Astrocyte (in vitro differentiated cells and primary cell): ENCODE data around the gene CSMD2. TPM values are rescaled to one million over a fixed set of nuclear protein-coding genes. Genes with fewer than 3 reads are reported as not detected.
A peak's percentile ranks its signal among the peaks of the same experiment; 100 is the strongest.

Experiments used
- DNase-seq: peaks from one replicate; pipeline ENCODE4 v3.0.0-alpha.2; 2010; ENCODE audit warnings: low read depth
- FAIRE-seq: peaks from 2 replicates; lab custom pipeline; 2011; peaks lifted over from hg19 to GRCh38; lab: Jason Lieb, UNC
- H2AFZ ChIP-seq: 2 replicates; pipeline ENCODE4 v1.6.0; 2012; ENCODE audit warnings: low read depth, low read length, inconsistent platforms
- H3K27ac ChIP-seq: 2 replicates; pipeline ENCODE4 v1.5.1; 2011; ENCODE audit warnings: low read depth, low read length, inconsistent platforms
- H3K27me3 ChIP-seq: 2 replicates; pipeline ENCODE4 v1.6.0; 2011; ENCODE audit warnings: low read length, inconsistent platforms; ENCODE audit not compliant: insufficient read depth
- H3K36me3 ChIP-seq: 2 replicates; pipeline ENCODE4 v1.5.1; 2011; ENCODE audit warnings: low read length, inconsistent platforms; ENCODE audit not compliant: insufficient read depth
- H3K4me1 ChIP-seq: 2 replicates; pipeline ENCODE4 v1.5.1; 2011; ENCODE audit warnings: low read length, inconsistent platforms; ENCODE audit not compliant: insufficient read depth
- H3K4me2 ChIP-seq: 2 replicates; pipeline ENCODE4 v1.6.0; 2012; ENCODE audit warnings: low read length, inconsistent platforms
- H3K4me3 ChIP-seq: 2 replicates; pipeline ENCODE4 v1.5.1; 2011; ENCODE audit warnings: low read depth, mild to moderate bottlenecking, low read length, inconsistent platforms; ENCODE audit not compliant: insufficient read depth
- H3K79me2 ChIP-seq: 2 replicates; pipeline ENCODE4 v1.6.0; 2012; ENCODE audit warnings: mild to moderate bottlenecking, low read length, inconsistent platforms; ENCODE audit not compliant: insufficient read depth
- H3K9ac ChIP-seq: 2 replicates; pipeline ENCODE4 v1.6.0; 2012; ENCODE audit warnings: mild to moderate bottlenecking, low read length, inconsistent platforms
- H3K9me3 ChIP-seq: 2 replicates; pipeline ENCODE4 v1.5.1; 2012; ENCODE audit warnings: low read depth, mild to moderate bottlenecking, low read length, inconsistent platforms; ENCODE audit not compliant: insufficient read depth
- H4K20me1 ChIP-seq: 2 replicates; pipeline ENCODE4 v1.6.0; 2012; ENCODE audit warnings: low read length, inconsistent platforms; ENCODE audit not compliant: insufficient read depth
- H3K27ac Mint-ChIP-seq: one replicate; pipeline ENCODE4 v1.8.0; 2021; ENCODE audit warnings: mild to moderate bottlenecking, mixed read lengths; ENCODE audit not compliant: unreplicated experiment
- H3K27me3 Mint-ChIP-seq: one replicate; pipeline ENCODE4 v1.8.0; 2021; ENCODE audit warnings: low read depth, mixed read lengths; ENCODE audit not compliant: unreplicated experiment
- H3K36me3 Mint-ChIP-seq: one replicate; pipeline ENCODE4 v1.8.0; 2021; ENCODE audit warnings: low read depth, mixed read lengths; ENCODE audit not compliant: unreplicated experiment
- H3K4me1 Mint-ChIP-seq: one replicate; pipeline ENCODE4 v1.8.0; 2021; ENCODE audit warnings: low read depth, mixed read lengths; ENCODE audit not compliant: unreplicated experiment
- H3K4me3 Mint-ChIP-seq: one replicate; pipeline ENCODE4 v1.8.0; 2021; ENCODE audit warnings: mild to moderate bottlenecking, moderate library complexity, mixed read lengths; ENCODE audit not compliant: unreplicated experiment
- H3K9me3 Mint-ChIP-seq: one replicate; pipeline ENCODE4 v1.8.0; 2021; ENCODE audit warnings: mild to moderate bottlenecking, mixed read lengths; ENCODE audit not compliant: unreplicated experiment
- EZH2 ChIP-seq: IDR thresholded peaks from 2 replicates; pipeline ENCODE4 v1.6.1; 2012; ENCODE audit warnings: mild to moderate bottlenecking, low read length, inconsistent platforms; ENCODE audit not compliant: insufficient read depth
- total RNA-seq: library from RNA; stranded (reverse); gene quantifications from 2 replicates; pipeline ENCODE4 v1.2.1, GENCODE V29; 2021
- TF ChIP-seq, protein P1 (sequence below): IDR thresholded peaks from 2 replicates; pipeline ENCODE4 v1.5.1; 2011; ENCODE audit warnings: low read depth, mild to moderate bottlenecking, inconsistent platforms, low read length, moderate library complexity; ENCODE audit not compliant: insufficient read depth

The CSMD2 gene
- total RNA-seq, 1 donor from 2014 or later: 11.1 TPM

DNA sequence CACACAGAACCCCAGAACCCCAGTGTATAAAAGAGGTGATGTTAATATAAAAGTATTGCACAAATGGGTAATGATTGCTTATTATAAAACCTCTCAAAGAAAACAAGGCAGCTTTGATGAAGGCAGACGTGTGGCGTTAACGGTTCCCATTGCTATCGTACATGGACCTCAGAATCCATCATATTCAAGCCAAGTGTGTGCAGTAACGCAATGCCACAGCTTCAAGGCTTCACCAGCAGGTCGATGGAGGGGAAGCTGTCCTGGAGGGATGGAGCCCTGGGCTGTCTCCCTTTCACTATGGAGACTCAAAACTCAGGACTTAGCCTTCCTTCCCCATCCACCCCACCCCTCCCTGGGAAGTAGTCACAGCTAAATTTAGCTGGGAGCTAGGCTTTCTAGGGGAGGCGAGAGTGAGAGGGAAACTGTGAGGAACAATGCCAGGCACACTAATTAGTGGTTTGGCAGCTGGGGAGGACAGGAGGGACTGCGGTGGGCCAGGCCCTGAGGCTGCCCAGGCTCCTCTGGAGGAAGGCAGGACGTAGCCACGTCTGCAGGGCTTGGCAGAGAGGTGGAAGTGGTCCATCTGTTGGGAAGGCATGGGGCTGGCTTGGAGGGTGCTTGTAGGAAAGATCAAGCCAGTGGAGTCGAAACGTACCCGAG is 180.0 kb downstream of the CSMD2 start:
- peaks cover 3% of the 10 kb centered on the region for H3K36me3 Mint-ChIP-seq
- no peak overlapping the region for H3K27ac Mint-ChIP-seq
- peaks cover 8% of the 10 kb centered on the region for H3K9me3 Mint-ChIP-seq
- Histone ChIP-seq H3K79me2 (no peaks in the 10 kb centered on the region), H3K27me3 (no peaks in the 10 kb centered on the region), H3K4me1 (peaks cover 19% of the 10 kb centered on the region), H3K4me2 (peak overlapping the region; percentile 6), H3K4me3 (no peak overlapping the region), H3K9ac (no peak overlapping the region), H3K9me3 (no peaks in the 10 kb centered on the region), H2AFZ (no peak overlapping the region), H3K36me3 (no peaks in the 10 kb centered on the region), H3K27ac (no peak overlapping the region), H4K20me1 (peaks cover 83% of the 10 kb centered on the region)
- no peak overlapping the region for H3K4me3 Mint-ChIP-seq
- H3K27me3 Mint-ChIP-seq: peaks cover 26% of the 10 kb centered on the region
- TF ChIP-seq, protein P1, sequence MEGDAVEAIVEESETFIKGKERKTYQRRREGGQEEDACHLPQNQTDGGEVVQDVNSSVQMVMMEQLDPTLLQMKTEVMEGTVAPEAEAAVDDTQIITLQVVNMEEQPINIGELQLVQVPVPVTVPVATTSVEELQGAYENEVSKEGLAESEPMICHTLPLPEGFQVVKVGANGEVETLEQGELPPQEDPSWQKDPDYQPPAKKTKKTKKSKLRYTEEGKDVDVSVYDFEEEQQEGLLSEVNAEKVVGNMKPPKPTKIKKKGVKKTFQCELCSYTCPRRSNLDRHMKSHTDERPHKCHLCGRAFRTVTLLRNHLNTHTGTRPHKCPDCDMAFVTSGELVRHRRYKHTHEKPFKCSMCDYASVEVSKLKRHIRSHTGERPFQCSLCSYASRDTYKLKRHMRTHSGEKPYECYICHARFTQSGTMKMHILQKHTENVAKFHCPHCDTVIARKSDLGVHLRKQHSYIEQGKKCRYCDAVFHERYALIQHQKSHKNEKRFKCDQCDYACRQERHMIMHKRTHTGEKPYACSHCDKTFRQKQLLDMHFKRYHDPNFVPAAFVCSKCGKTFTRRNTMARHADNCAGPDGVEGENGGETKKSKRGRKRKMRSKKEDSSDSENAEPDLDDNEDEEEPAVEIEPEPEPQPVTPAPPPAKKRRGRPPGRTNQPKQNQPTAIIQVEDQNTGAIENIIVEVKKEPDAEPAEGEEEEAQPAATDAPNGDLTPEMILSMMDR: no peak
- TF ChIP-seq EZH2: no peak
- DNase-seq (peak; percentile 77), FAIRE-seq (peak; percentile 23)
- H3K4me1 Mint-ChIP-seq: peaks cover 12% of the 10 kb centered on the region

DNA sequence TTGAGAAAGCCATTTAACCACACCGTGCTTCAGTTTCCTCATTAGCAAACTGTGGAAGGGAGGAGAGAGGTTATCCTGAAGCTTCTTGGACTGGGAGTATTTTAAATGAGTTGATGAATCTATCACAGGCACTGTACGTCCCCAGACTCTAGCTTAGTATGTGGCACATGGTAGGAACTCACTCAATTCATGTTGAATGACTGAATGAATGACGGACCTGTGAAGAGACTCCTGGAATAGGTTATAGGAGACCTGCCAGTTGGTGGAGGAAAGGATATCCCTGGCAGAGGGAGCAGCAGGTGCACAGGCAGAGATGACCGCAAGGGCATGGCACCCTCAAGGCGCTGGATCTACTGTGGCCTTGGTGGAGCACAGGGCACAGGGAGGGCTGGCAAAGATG is 182.6 kb downstream of the CSMD2 start:
- Histone ChIP-seq H2AFZ (no peak overlapping the region), H3K4me1 (peaks cover 19% of the 10 kb centered on the region), H3K9ac (no peak overlapping the region), H3K4me2 (no peak overlapping the region), H3K4me3 (no peak overlapping the region), H3K79me2 (no peaks in the 10 kb centered on the region), H4K20me1 (peaks cover 94% of the 10 kb centered on the region), H3K27ac (no peak overlapping the region), H3K36me3 (no peaks in the 10 kb centered on the region), H3K27me3 (no peaks in the 10 kb centered on the region), H3K9me3 (no peaks in the 10 kb centered on the region)
- H3K36me3 Mint-ChIP-seq: peaks cover 7% of the 10 kb centered on the region
- no peak overlapping the region for H3K27ac Mint-ChIP-seq
- H3K27me3 Mint-ChIP-seq: peaks cover 32% of the 10 kb centered on the region
- peaks cover 12% of the 10 kb centered on the region for H3K4me1 Mint-ChIP-seq
- no peak overlapping the region for H3K4me3 Mint-ChIP-seq
- TF ChIP-seq EZH2: no peak
- TF ChIP-seq, protein P1: no peak
- peaks cover 8% of the 10 kb centered on the region for H3K9me3 Mint-ChIP-seq
- FAIRE-seq: no peak
- DNase-seq: no peak

DNA sequence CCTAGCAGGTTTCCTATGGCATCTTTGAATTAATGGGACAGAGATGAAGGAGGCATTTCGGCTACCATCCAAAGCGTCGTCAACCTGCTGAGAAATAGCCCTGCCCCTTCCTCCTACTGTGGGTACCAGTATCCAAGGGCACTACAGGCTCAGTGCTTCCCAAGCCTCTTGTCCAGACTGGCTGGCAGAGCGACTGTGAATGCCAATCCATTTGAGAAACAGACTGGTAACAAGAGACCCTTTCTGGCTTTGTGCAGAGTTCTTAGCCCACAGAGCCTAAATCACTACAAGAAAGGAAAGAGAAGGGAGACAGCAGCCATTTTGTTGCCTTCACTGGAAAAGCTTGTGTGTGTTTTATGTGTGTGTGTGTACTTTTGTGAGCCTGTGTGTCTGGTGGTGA is 185.7 kb downstream of the CSMD2 start:
- FAIRE-seq (no peak), DNase-seq (no peak)
- Mint-ChIP-seq H3K27me3 (peaks cover 42% of the 10 kb centered on the region), H3K36me3 (peaks cover 10% of the 10 kb centered on the region), H3K4me3 (no peak overlapping the region), H3K4me1 (no peaks in the 10 kb centered on the region), H3K9me3 (peaks cover 8% of the 10 kb centered on the region), H3K27ac (no peak overlapping the region)
- H3K79me2 ChIP-seq: no peaks in the 10 kb centered on the region
- H3K27ac ChIP-seq: no peak overlapping the region
- no peaks in the 10 kb centered on the region for H3K4me1 ChIP-seq
- no peaks in the 10 kb centered on the region for H3K27me3 ChIP-seq
- no peaks in the 10 kb centered on the region for H3K36me3 ChIP-seq
- H3K4me3 ChIP-seq: no peak overlapping the region
- no peak overlapping the region for H2AFZ ChIP-seq
- TF ChIP-seq, protein P1: no peak
- no peak for TF ChIP-seq EZH2
- H3K9me3 ChIP-seq: no peaks in the 10 kb centered on the region
- H3K4me2 ChIP-seq: no peak overlapping the region
- H3K9ac ChIP-seq: no peak overlapping the region
- peaks cover 94% of the 10 kb centered on the region for H4K20me1 ChIP-seq
